ENCODE measurements around the gene MRPL52. TPM values are rescaled to one million over a fixed set of nuclear protein-coding genes. Genes with fewer than 3 reads are reported as not detected.

Gene MRPL52
- total and polyA plus RNA-seq, 2 of the 13 experiments (the other 11 are each of a cell fraction or from before 2014, with no cell fraction given): 118 to 329 TPM

GRCh38 chr14:22839159-22839779 lies 9.6 kb downstream of the MRPL52 start (continued):
- no peak for TF ChIP-seq ZNF605 (CRISPR knock-in tag; IDR thresholded peaks at IDR 0.05)
- no peak for TF ChIP-seq ADNP (CRISPR knock-in tag; IDR thresholded peaks at IDR 0.05)
- TF ChIP-seq AGO2 (optimal IDR thresholded peaks at IDR 0.05; ENCODE audit: low read depth, low read length): no peak
- no peak for TF ChIP-seq GATAD2A (CRISPR knock-in tag; IDR thresholded peaks at IDR 0.05)
- TF ChIP-seq TFAP4 (IDR thresholded peaks at IDR 0.05; ENCODE audit: borderline replicate concordance, low read depth): peak; percentile 29; the same call in 1 of the 2 replicates
- no peak for TF ChIP-seq ZBTB2 (CRISPR knock-in tag; IDR thresholded peaks at IDR 0.05; ENCODE audit: low read depth)
- TF ChIP-seq U2AF1 (optimal IDR thresholded peaks at IDR 0.05; ENCODE audit: low read depth, low read length): no peak
- TF ChIP-seq ELF1 (CRISPR knock-in tag; IDR thresholded peaks at IDR 0.05): no peak
- no peak for TF ChIP-seq CREBL2 (CRISPR knock-in tag; IDR thresholded peaks at IDR 0.05; ENCODE audit: borderline replicate concordance)
- TF ChIP-seq ZNF781 (CRISPR knock-in tag; IDR thresholded peaks at IDR 0.05; ENCODE audit: borderline replicate concordance, not compliant biosample characterization): peak; percentile 78
- TF ChIP-seq ZFP91 (CRISPR knock-in tag; IDR thresholded peaks at IDR 0.05; ENCODE audit: borderline replicate concordance): peak; percentile 36; the same call in 1 of the 2 replicates
- no peak for TF ChIP-seq NONO (IDR thresholded peaks at IDR 0.05)
- TF ChIP-seq NONO (CRISPR knock-in tag; conservative IDR thresholded peaks at IDR 0.05): 0 out of 2 replicates have a peak, but pooled peaks have one; percentile 43
- TF ChIP-seq CEBPG (CRISPR knock-in tag; IDR thresholded peaks at IDR 0.05): no peak
- no peak for TF ChIP-seq KIAA2018 (CRISPR knock-in tag; IDR thresholded peaks at IDR 0.05; ENCODE audit: borderline replicate concordance)

All from HepG2 (cell line).